Inferior parietal cortex (tissue), 1 donor: ENCODE data around the gene NME7.
A peak's percentile ranks its signal among the peaks of the same experiment; 100 is the strongest.
"Not testable (repeated sequence)": the region's sequence is repeated elsewhere in the genome, so short reads cannot be mapped to it uniquely, and the experiment has no call there.

Experiments used
- DNase-seq: peaks from one replicate; pipeline ENCODE4 v3.0.0-alpha.2; 2016; ENCODE audit errors: extremely low spot score

NME7 gene

DNA sequence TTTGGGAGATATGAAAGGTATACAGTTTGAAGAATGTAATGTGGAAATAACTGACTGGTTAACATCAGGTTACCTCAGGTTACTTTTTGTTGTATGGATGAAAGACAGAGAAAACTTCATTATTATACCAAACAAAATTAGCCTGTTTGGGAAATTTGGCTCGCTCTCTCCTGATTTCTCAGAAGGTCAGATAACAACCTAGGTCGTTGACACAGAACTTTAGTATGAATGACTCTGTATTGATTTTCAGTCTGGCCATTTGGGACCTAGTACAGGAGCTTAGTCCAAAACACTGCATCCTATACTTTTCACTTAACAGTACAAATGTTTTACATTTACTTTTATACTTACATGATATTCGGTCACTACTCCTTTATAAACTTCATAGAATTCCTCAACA is 132.8 kb downstream of the NME7 start:
- DNase-seq = no peak

DNA sequence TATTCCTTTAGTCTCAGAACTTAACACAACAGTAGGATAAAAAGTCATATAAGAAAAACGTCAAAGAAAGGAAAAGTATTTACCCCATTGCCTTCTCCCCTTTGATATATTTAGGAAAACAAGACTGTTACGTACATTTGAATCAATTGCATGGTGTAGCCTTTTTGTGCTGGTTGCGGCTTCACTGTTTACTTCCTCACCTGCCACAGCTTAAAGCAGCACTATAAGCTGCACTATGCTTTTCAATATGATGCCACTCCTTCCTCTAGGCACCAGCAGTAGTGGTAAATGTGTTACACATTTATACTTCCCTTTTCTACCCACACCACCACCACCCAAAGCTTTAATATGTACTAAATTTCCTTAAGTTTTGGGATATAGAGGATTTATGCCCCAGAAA is 150.0 kb downstream of the NME7 start:
- no peak for DNase-seq

DNA sequence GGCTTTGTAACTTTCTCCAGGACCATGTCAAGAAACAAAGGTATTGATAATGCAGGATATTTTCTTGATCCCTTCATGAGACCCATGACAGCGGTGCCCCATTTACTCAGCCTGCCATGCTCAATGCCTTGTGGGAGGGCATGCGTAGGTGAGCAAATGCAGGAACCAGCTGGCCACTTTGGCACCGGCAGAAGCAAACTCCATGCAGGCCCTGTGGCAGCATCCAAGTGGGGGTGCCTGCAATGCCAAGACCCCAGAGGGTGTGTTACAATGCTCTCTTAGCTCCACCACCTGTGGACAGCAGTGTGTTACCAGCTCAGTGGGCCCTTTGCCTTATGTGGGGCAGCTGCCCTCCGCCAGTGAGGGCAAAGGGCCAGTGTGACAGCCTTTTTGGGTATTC is 153.0 kb downstream of the NME7 start:
- DNase-seq = no peak

DNA sequence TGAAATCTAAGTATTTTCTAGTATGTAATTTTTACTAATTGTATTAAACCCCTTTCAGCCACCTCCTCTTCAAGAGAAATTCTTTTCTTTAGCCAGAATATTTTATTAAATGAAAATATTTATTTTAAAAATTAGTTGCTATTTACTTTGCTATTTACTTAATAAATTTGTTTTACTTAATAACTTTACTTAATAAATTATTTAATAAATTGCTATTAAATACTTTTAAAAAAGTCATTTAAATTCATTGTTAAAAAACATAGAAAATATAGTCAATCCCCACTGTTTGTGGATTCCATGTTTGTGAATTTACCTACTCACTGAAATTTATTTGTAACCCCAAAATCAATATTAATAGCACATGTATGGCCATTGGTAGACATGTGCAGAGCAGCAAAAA is 155.5 kb downstream of the NME7 start:
- no peak for DNase-seq

DNA sequence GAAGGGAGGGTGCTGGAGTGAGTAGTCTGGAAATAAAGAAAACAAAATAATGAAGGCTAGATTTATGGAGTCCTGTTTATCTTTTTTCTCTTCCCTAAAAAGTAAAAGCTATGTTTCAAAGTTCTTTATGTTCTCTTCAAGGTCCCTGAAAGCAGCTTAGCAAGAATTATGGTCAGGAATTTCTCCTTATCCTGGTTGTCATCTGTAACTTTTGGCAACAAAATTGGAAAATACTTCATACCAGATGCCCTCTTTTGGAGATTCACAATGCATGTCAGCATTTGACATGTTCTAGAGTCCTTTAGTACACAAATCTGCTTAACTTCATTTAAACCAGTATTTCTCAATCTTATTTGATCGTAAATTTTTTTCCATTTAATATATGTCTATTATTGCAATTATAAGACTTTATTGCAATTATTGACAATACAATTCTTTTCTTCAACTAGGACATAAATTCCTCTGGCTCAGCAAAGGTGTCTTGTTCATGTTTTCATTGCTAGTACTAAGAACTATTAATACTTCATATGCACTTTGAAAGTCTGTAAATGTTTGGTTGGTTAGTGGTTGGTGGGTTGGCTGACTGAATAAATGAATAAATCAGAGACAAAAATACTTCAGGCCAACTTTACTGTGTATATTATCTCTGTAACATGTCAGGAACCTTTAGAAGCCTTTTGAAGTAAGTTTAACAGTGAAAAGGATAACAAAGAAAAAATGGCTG is 159.6 kb downstream of the NME7 start:
- DNase-seq = no peak

DNA sequence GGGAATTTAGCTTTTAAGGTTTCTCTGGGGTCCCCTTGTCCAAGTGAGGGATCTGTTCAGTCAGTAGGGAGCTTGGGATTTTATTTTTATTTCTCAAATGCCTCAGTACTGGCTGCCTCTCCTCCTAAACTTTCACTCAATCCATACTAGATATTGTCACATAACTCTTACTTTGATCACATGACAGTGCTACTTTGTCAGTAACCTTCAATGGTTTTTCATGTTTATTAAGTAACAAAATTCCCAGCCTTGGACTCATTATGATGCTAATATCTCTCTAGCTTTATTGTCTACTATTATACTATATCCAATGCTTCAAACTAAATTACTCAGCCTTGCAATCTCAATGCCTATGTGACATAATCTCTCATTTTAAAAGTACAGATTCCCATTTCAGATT is 163.4 kb downstream of the NME7 start:
- no peak for DNase-seq

DNA sequence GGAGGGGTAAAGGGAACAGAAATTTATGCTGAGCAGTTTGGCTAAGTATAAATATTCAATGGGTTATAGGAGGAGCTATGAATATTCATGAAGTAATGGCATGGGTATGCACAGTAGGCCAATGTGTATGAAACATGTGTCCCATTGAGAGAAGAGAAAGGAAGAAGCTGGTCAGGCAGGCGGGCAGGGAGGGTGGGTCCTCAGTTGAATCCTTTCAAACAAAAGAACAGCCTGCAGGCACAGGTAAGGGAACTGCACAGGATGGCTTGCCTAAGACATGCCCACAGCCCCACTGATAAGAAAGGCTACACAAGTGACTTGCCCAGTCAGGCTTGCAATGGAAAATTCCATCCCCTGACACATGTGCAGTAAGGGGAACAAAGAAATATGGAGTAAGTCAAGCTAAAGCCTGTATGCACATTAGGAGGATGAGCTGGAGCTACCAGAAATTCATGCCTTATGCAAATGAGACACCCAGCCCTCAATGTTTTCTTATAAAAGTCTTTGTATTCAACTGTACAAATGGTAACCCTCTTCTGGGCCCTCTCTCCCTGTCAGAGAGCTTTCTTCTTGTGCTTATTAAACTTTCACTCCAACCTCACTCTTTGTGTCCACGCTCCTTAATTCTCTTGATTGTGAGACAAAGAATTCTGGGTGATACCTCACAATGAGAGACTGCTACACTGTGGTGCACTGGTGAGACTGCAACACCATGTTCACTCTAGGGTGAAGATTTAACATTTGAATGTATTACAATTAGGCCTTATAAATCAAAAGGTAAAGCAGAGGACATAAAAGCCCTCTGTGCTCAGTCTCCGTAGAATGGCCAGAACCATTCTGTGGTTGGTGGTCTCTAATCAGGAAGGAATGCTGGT is 164.6 kb downstream of the NME7 start:
- no peak for DNase-seq

DNA sequence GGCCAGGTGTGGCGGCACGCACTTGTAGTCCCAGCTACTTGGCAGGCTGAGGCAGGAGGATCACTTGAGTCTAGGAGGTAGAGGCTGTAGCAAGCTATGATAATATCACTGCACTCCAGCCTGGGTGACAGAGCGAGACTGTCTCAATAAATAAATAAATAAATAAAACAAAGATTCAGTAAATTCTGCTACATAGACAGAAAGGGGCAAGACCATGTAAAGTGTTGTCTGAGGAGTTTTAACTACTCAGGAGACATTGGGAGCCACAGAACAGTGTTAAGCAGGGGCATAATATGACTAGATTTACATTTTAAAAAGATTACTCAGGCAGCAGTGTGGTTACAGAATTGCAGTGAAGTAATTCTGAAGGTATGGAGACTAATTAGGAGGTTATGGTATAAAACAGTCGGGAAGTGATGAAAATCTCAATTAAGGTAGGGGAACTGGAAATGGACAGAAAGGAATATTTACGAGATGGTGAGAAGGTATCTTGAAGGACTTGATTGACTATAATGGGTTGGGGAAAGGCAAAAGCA is 166.4 kb downstream of the NME7 start:
- no peak for DNase-seq

DNA sequence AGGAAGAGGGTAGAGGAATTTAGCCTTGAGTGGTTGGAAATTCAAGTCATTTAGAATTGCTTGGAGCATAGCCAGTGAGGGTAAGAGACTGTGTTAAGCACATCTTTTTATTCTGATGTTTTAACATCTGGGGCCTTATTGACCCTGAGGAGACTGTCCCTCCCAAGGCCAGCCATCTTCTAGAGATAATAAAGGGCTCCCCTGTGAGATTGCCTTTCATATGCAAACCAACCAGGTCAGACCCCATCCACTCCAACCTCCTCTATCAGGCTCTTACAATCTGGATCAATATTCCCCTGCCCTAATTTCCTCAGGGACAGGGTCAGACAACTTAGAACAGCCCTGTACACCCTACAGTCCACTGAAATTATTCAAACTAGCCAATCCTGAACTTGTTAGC is 167.3 kb downstream of the NME7 start:
- no peak for DNase-seq

DNA sequence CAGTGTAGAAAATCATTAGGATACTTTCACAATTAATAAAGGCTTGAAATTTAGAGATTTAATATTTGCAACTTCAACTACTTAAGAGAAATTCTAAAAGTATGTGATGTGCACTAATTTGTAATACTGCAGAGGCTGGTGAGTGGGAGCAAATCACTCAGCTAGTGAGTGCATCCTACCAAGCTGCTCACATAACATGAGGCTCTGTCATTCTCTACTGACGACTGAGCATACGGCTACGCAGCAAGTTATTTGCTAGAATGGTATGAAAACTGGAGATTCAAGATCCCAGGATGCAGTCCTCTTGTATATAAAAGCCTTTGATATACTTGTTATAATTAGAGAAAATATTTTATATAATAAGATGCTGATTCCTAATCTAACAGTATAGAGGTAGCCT is 171.0 kb downstream of the NME7 start:
- no peak for DNase-seq

DNA sequence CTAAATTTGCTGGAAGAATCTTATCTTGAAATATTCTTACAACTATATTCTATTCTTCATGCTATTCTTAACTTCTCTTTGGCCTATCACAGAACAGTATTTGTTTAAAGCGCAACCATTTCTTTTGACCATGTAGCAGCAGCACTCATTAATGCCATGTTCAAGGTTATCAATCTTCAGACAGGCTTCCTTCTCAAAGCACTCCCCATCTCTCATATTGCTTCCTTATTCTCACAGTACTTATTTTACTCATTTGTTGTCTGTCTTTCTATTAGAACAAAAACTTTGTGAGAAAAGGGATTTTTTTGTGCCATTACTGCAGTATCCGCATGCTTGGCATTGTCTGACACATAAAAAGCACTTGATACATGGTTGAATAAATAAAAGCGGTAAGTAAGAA is 171.4 kb downstream of the NME7 start:
- no peak for DNase-seq

DNA sequence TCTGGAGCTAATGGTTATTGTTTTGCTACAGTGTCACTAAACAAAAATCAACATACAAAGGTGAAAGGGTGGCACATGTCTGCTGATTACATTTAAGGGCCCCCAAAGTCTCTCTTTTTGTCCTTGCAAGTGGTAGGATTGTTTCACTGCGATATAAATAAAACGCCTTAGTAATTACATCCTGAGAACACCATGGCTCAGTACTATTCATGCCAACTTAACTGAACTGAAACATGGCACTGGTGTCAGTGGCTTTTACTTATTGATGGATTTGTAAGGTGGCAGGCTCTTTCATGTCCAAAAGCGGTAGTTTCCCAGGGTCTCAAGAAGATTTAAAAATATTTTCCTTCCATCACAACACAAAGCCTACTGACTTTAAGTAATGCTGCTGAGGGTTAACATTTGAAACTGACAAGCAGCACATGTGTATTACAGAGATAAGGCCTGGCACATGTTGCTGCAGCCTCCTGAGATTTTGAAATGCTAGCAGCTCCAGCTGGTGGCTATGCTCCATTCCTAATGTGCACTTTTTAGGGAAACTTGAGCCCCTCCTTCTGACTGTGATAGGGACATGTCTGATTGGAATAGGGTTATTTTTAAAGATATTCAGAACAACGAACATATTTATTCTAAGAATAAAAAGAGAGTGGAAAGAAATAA is 174.3 kb downstream of the NME7 start:
- DNase-seq = peak; percentile 38

DNA sequence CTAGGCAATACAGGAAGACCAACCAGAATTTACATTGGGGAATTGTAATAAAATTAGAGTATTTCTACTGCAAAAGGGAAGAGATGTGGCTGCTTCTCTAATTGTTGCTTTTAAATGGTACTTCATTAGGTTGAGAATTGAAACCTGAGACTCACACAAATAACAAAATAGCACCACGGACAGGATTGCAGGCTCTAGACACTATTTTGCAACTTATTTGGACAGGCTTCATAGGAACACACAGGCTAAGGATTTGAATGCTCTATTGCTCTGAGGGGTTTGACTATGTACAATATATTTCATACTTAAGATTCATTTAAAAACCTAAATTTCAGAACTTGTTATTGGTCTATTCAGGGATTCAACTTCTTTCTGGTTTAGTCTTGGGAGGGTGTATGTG is 181.5 kb downstream of the NME7 start:
- no peak for DNase-seq

DNA sequence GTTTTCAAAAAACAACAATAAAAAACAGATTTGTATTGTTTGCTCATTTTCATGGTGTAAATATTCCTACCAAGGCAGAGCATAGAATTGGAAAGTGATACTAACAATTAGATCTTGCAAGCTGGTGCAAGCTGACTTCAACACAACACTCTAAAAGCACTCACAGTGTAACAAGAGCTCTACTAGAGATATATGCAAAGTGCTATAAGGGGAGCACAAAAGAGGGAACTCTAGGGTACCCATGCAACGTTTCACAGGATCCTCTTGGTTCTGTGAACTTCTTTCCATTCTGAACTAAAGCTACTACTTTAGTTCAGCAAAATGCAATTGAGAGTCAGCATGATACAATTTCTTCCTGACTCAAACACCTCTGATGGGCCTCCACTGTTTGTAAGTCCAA is 182.8 kb downstream of the NME7 start:
- DNase-seq = no peak

DNA sequence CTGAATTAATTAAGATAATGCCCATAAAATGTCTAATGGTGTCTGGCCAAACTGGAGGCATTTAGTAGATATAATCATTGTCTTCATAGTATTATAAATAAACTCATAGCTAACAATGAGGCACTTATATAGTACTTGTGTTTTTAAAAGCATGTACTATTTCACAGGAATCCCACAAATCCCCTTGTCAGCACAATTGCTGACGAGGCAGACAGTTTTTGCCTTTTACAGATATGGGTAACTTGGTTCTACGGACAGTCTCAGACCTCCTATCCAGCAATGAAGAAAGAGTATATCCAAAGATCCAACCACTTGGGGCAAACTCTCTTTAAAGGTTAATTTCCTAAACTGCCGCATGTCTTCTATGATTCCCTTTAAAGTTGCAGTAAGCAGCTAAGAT is 187.4 kb downstream of the NME7 start:
- DNase-seq = no peak

DNA sequence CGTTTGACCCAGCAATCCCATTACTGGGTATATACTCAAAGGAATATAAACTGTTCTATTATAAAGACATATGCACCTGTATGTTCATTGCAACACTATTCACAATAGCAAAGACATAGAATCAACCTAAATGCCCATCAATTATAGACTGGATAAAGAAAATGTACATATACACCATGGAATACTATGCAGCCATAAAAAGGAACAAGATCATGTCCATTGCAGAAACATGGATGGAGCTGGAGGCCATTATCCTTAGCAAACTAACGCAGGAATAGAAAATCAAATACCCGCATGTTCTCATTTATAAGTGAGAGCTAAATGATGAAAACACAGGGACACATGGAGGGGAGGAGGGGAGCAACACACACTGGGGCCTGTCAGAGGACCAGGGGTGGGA is 188.2 kb downstream of the NME7 start:
- not testable (repeated sequence) for DNase-seq

DNA sequence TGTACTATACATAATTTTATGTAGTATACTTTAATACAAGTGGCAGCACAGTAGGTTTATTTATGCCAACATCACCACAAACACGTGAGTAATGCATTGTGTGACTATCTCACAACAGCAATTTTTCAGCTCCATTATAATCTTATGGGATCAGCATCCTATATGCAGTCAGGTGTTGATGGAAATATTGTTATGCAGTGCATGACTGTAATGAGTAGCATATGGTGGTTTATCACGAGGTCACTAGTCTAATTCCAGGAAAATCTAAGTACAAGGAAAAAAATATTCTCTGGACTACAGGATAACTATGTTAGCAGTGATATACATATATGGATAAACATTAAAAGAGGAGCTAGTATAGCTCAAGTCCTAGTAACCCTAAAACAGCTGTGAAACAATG is 192.1 kb downstream of the NME7 start:
- DNase-seq = no peak

DNA sequence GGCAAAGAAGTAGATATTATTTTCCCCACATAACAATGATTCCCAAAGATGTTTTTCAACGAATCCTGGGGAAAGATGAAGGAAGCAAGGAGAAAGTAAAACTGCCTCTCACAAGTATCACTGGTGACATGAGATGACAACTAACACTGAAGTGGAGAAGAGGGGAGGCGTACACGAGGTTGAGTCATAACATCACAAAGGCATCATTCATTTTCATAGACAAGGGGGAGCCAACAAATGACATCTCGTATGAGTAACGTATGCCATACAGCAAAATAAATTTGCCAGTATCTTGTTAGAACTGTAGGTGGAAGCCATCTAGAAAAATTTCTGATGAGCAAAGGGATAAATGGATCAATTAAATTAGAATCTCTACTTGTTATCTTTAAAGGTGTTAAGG is 204.5 kb downstream of the NME7 start:
- DNase-seq = no peak

DNA sequence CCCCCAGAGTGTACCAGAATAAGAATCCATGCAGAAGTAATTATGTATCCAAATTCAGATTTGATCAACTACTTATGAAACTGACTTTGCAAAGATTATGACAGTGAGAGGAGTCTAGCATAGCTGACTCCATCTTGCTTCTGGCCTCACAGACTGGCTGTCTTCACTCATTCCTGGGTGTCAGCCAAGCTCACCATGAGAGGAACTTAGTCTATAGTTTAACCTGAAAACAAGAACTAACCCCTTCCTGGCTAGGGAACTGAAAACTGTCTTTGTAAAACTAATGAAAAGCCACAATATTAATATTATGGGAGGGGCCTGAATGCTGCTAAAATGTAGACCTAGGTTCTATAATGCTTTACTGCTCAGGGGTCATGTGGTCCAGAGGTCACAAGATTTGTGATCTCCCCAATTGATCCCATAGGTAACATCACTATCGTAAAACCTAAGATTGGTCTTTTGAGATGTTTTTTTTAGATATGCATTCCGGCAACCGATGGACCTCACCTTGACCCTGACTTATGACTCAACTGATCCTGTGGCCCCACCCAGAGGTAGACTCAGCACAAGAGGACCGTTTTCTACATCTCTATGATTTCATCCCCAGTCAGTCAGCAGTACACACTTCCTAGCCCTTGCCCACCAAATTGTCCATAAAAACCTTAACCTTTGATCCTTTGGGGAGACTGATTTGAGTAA is 206.0 kb downstream of the NME7 start:
- no peak for DNase-seq

DNA sequence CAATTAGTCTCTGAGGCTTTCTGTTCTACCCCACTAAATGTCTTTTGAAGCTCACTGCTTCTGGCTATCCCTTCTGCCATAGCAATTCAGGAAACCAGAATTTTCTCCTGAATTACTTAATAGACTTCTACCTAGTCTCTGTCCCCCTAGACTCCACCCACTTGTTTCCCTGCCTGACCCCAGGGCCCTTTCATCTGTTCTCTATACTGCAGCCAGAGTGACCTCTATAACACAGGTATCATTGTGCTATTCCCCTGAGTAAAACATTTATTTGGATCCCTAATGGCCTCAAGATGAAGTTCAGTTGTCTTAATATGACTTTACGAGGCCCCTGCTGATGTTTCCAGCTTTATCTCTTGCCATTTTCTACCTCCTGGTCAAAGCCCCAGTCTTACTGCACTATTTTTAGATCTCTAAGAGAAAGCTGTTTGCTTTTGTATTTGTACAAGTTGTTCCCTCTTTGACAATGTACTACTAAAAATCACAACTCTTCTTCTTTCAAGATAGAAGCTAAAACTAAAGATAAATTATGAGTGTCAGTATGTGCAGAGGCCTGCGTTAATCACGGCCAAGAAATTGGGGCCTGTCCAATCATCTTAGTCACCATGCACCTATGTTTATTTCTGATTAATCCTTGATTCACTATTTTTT is 206.6 kb downstream of the NME7 start:
- no peak for DNase-seq

DNA sequence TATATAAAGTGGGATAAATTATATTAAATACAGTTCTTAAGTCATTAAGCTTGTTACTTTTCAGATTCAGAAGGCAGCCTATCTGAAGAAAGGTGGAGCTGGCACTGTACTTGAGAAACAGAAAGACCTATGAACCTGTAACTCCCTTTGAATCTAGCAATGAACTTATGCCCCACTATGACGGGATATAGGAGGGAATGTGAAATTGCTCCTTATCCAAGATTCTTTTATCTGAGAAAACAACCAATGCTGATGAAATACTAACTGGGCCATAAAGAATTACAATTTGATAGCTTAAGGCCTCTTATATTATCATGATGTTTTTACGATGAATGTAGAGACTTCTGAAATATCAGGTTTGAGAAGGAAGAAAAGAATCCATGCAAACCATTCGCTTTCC is 211.0 kb downstream of the NME7 start:
- no peak for DNase-seq
